Upper lobe of left lung (tissue), 4 donors: ENCODE data around the gene SLC41A3.

ENCODE experiments used
- EP300 ChIP-seq, 4 donors: sonication (generic); formaldehyde crosslinking; IDR thresholded peaks; one replicate each; pipeline ENCODE4 v1.5.1; 2017; ENCODE audit warnings: antibody characterized with exemption in 4 of 4, control low read depth in 2 of 4
- POLR2A ChIP-seq, 4 donors: fragments of 450-650 bp; IDR thresholded peaks; one replicate each; pipeline ENCODE4 v1.5.1; 2016 to 2017; ENCODE audit warnings: antibody characterized with exemption in 4 of 4, mild to moderate bottlenecking in 2 of 4
- POLR2AphosphoS5 ChIP-seq, 2 donors: sonication (generic); formaldehyde crosslinking; IDR thresholded peaks; one replicate each; pipeline ENCODE4 v1.5.1; 2017; ENCODE audit warnings: antibody characterized with exemption in 2 of 2
- TF ChIP-seq, protein P1 (sequence below), 6 experiments: fragments of 450-650 bp in 4 of 6; fragments of 200-600 bp in 2 of 6; sonication (generic) in 2 of 6; IDR thresholded peaks; one replicate each; pipeline ENCODE4 v1.5.1; 2016 to 2019; ENCODE audit warnings: antibody characterized with exemption in 6 of 6

GRCh38 chr3:126126286-126126685, 42.4 kb upstream of the SLC41A3 start:
- TF ChIP-seq, protein P1, sequence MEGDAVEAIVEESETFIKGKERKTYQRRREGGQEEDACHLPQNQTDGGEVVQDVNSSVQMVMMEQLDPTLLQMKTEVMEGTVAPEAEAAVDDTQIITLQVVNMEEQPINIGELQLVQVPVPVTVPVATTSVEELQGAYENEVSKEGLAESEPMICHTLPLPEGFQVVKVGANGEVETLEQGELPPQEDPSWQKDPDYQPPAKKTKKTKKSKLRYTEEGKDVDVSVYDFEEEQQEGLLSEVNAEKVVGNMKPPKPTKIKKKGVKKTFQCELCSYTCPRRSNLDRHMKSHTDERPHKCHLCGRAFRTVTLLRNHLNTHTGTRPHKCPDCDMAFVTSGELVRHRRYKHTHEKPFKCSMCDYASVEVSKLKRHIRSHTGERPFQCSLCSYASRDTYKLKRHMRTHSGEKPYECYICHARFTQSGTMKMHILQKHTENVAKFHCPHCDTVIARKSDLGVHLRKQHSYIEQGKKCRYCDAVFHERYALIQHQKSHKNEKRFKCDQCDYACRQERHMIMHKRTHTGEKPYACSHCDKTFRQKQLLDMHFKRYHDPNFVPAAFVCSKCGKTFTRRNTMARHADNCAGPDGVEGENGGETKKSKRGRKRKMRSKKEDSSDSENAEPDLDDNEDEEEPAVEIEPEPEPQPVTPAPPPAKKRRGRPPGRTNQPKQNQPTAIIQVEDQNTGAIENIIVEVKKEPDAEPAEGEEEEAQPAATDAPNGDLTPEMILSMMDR (IDR thresholded peaks at IDR 0.05) = no peak
- TF ChIP-seq POLR2A (IDR thresholded peaks at IDR 0.05) (no peak), POLR2AphosphoS5 (IDR thresholded peaks at IDR 0.05) (no peak), EP300 (IDR thresholded peaks at IDR 0.05) (no peak)
